Activated T-cell treated with anti-CD3 and anti-CD28 coated beads for 1 hour (primary cell): ENCODE results near the gene FCRL4.
"Not testable (repeated sequence)": the region's sequence is repeated elsewhere in the genome, so short reads cannot be mapped to it uniquely, and the experiment has no call there.

ENCODE experiments used
- DNase-seq: peaks from one replicate; pipeline ENCODE4 v3.0.0-alpha.2; 2020; ENCODE audit warnings: low read depth

Gene FCRL4

DNA sequence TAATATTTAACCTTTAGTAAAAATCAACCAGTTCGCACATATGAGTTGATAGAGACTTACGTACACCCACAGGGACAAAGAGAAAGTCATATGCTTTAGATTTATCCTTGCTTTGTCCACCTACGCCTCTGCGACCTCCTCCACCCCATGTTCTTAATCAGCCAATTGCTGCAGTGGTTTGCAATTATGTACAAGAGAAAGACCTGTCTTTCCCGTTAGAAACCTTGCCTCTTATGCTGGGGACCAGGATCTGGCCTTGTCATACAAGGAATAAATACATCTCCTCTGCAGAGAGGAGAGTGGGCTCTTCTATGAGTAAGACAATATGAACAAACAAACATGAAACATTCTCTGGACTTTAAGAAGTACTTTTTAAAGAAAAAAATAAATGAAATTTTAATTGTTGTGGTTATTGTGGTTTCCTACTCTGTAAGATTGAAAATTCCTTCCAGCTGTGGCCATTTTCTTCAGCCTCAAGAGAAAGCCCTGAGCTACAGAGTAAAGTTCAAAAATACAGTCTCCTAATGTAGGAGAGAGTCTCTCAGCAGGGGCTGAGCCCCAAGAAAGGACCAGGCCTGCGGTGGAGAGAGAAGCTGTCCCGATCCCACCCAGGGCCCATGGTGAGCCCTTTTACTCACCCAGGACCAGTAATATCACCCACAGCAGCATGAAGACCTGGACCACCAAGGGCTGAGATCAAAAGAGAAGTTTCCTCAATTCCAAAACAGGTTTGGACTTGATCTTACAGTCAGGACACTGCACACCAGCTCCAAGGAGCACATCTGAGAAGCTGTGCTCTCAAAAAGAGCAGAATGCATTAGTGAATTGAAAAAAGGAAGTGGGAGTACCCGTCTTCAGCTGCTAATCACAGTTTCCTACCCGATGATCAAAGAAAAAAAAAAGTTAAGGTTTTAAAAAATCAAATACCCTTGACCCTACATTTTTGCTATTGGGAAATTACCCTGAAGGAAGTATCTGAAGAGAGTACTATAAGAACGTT is 45.9 kb downstream of the FCRL4 start, which contains the start of gene FCRL5:
Gene FCRL5 (minus strand): TSS at position 822 of the 1,000 bp plus-strand sequence. CDS start 153 bp downstream, at position 669.
- DNase-seq: no peak

DNA sequence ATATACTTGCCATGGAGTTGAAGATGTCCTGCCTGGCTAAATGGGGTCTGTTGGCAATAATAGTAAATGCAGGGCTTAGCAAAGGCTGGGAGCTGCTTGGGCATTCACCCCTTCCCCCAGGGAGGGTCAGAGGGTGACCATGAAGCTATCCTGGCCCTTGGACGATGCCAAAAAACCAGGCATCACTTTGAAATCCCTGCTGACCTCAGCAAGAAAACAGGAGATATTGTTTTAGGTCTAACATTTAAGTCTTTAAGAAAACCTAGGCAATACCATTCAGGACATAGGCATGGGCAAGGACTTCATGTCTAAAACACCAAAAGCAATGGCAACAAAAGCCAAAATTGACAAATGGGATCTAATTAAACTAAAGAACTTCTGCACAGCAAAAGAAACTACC is 49.8 kb downstream of the FCRL4 start:
- DNase-seq: not testable (repeated sequence)

DNA sequence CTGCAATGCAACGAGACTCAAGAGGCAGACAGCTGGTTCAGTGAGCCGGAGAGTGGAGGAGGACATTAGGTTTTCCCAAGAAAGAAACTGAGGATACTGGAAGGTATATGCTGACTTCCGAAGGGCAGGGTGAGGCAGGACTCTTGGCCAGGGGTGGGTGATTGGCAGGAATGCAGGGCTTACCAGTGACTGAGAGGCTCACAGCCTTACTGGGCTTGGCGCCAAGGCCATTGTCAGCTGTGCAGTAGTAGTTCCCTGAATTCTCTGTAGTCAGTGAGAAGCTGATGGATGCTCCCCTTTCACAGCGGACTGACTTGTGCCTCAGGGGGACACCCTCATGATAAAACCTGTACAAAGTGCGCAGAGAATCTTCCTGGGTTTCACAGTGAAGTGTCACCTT is 55.2 kb downstream of the FCRL4 start:
- DNase-seq: no peak

DNA sequence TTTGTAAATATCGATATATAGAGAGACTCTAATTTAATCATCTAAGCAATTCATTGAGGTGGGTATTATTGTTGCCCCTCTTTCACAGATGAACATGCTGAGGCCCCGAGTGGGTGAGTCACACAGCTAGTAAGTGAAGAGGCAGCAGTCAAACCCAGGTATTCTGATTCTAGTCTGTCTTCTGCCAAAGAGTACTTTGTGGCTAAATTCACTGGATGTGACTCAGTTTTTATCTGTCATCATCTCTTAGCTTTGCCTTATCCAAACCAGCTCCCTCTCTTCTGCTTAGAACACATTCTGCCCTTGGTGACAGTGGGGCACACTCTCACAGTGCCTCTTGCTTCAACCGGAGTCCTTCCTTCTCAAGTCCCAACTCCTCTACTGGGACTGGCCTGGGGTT is 57.0 kb downstream of the FCRL4 start:
- no peak for DNase-seq

- no peak for DNase-seq
Measured at GRCh38 chr1:157540160-157540748, 57.6 kb downstream of the FCRL4 start.

DNA sequence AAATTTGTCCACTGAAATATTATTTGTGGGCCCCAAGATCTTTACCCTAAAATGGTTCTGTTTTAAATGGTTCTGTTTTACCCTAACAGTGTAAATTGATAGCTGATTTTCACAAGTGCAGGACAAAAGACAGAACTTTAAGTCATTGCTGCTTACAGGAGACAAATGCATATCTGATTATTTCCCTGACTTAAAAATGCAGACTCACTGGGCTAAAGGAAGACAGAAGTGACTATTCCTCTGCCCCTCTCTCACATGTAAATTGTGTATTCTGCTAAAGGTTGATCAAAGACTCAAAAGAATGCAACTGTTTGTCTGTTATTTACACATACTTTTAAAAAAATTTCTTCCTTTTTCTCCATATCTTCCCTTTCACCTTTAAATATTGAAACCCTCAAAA is 58.3 kb downstream of the FCRL4 start:
- DNase-seq: no peak

DNA sequence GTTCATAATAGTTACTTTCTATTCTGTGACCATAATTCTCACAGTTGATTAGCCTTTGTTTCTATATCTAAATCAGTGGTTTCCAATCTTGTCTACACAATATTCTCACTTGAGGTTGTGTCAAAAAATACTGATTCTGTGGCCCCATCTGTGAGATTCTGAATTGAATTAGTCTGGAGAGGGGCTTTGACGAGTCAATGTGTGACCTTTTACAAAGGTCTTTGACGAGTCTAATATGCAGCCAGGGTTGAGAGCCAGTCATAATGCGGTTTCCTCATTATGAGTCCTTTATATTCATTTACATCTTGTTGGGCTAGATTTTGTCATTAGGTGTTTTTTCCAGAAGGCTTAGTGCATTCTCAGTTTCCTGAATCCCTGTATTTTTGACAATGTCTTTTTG is 65.3 kb downstream of the FCRL4 start:
- no peak for DNase-seq

- DNase-seq: no peak
Measured at GRCh38 chr1:157523774-157524493, 74.0 kb downstream of the FCRL4 start.
